H1 (cell line): ENCODE data around the gene TXN2. TPM values are rescaled to one million over a fixed set of nuclear protein-coding genes. Genes with fewer than 3 reads are reported as not detected.

ENCODE experiments used
- CTCF ChIA-PET: fragments of 300-600 bp; sonication (Branson Sonifier 250); formaldehyde crosslinking; loops from one replicate; lab custom pipeline; 2021; ENCODE audit not compliant: partially characterized antibody; lab: Charles Lee
- POLR2A ChIA-PET: fragments of 300-600 bp; sonication (Branson Sonifier 250); formaldehyde crosslinking; loops from one replicate; lab custom pipeline; 2021; ENCODE audit warnings: inconsistent platforms; ENCODE audit not compliant: partially characterized antibody; lab: Charles Lee
- DNase-seq, 2 experiments: peaks; one replicate each; pipeline versions ENCODE4 v3.0.0 to v3.0.0-alpha.2; 2010 to 2022; ENCODE audit warnings: low spot score in 2 of 2, low read depth in 1 of 2, mixed read lengths in 1 of 2
- FAIRE-seq: peaks from 2 replicates; lab custom pipeline; 2011; peaks lifted over from hg19 to GRCh38; lab: Jason Lieb, UNC
- H2AFZ ChIP-seq: 2 replicates; pipeline ENCODE4 v1.8.1; 2012; ENCODE audit warnings: low read length, inconsistent platforms
- H2AK5ac ChIP-seq: 2 replicates; pipeline ENCODE4 v1.6.1; 2013; ENCODE audit warnings: low read depth, low read length
- H2BK120ac ChIP-seq: replicated peaks from 2 replicates; pipeline ENCODE3; 2013; ENCODE audit warnings: low read depth, low read length, inconsistent platforms
- H2BK12ac ChIP-seq: 2 replicates; pipeline ENCODE4 v1.6.1; 2013; ENCODE audit warnings: low read depth, low read length
- H2BK15ac ChIP-seq: 2 replicates; pipeline ENCODE4 v1.6.1; 2013; ENCODE audit warnings: low read length
- H2BK20ac ChIP-seq: 2 replicates; pipeline ENCODE4 v1.6.1; 2013; ENCODE audit warnings: low read length
- H2BK5ac ChIP-seq: 2 replicates; pipeline ENCODE4 v1.6.1; 2013; ENCODE audit warnings: low read depth, low read length
- H3K14ac ChIP-seq: 2 replicates; pipeline ENCODE4 v1.6.1; 2013; ENCODE audit warnings: inconsistent platforms; ENCODE audit not compliant: insufficient read length
- H3K18ac ChIP-seq: 2 replicates; pipeline ENCODE4 v1.6.1; 2013; ENCODE audit warnings: low read length; ENCODE audit errors: extremely low read depth
- H3K23ac ChIP-seq: 2 replicates; pipeline ENCODE4 v1.6.1; 2013; ENCODE audit warnings: inconsistent platforms; ENCODE audit not compliant: insufficient read length
- H3K23me2 ChIP-seq: 2 replicates; pipeline ENCODE4 v1.6.1; 2013; ENCODE audit warnings: low read depth, low read length
- H3K27ac ChIP-seq: 2 replicates; pipeline ENCODE4 v1.6.1; 2011; ENCODE audit warnings: low read depth, low read length, inconsistent platforms
- H3K27me3 ChIP-seq, 4 experiments: replicated peaks in 1 of 4; 1 replicate in 1 of 4; 2 replicates in 3 of 4; pipeline versions ENCODE4 v1.6.1 to v1.8.1; 2011 to 2013; ENCODE audit warnings: low read length in 3 of 4, mild to moderate bottlenecking in 3 of 4, inconsistent platforms in 2 of 4, mixed read lengths in 2 of 4, moderate library complexity in 1 of 4; ENCODE audit not compliant: control insufficient read depth in 3 of 4, insufficient read depth in 3 of 4; ENCODE audit errors: extremely low read depth in 1 of 4
- H3K36me3 ChIP-seq, 4 experiments: 2 replicates each; pipeline versions ENCODE4 v1.6.1 to v1.8.1; 2011 to 2013; ENCODE audit warnings: mild to moderate bottlenecking in 4 of 4, low read length in 3 of 4, moderate library complexity in 2 of 4, control low read depth in 1 of 4, inconsistent platforms in 1 of 4; ENCODE audit not compliant: insufficient read depth in 4 of 4, control insufficient read depth in 2 of 4
- H3K4ac ChIP-seq: replicated peaks from 2 replicates; pipeline ENCODE3; 2013; ENCODE audit warnings: low read length, low read depth, mixed read lengths, inconsistent platforms; ENCODE audit not compliant: insufficient read length
- H3K4me1 ChIP-seq, 4 experiments: replicated peaks in 1 of 4; 1 replicate in 1 of 4; 2 replicates in 3 of 4; pipeline versions ENCODE4 v1.6.1 to v1.8.1; 2011 to 2013; ENCODE audit warnings: low read length in 3 of 4, inconsistent platforms in 2 of 4, mixed read lengths in 1 of 4; ENCODE audit not compliant: insufficient read depth in 4 of 4, control insufficient read depth in 3 of 4
- H3K4me2 ChIP-seq, 2 experiments: 2 replicates each; pipeline versions ENCODE4 v1.6.1 to v1.8.1; 2011 to 2013; ENCODE audit warnings: low read depth in 2 of 2, low read length in 2 of 2, control low read depth in 1 of 2, inconsistent platforms in 1 of 2, mild to moderate bottlenecking in 1 of 2; ENCODE audit not compliant: insufficient read depth in 1 of 2
- H3K4me3 ChIP-seq, 4 experiments: fragments of 200-600, 300-600 bp in 1 of 4; sonication (generic), shearing (Covaris generic), sonication (Bioruptor Twin) in 1 of 4; 2 replicates each; pipeline versions ENCODE4 v1.5.1 to v1.8.1; 2011 to 2016; ENCODE audit warnings: low read length in 4 of 4, low read depth in 3 of 4, control low read depth in 2 of 4, inconsistent platforms in 2 of 4, mild to moderate bottlenecking in 2 of 4, mixed read lengths in 1 of 4, moderate library complexity in 1 of 4; ENCODE audit not compliant: insufficient read depth in 2 of 4; ENCODE audit errors: extremely low read depth in 1 of 4
- H3K56ac ChIP-seq: replicated peaks from 2 replicates; pipeline ENCODE3; 2013; ENCODE audit warnings: low read depth, mild to moderate bottlenecking, mixed read lengths, low read length, inconsistent platforms; ENCODE audit not compliant: insufficient read length
- H3K79me1 ChIP-seq: 2 replicates; pipeline ENCODE4 v1.6.1; 2013; ENCODE audit warnings: low read depth, low read length, control low read depth
- H3K79me2 ChIP-seq, 2 experiments: 2 replicates each; pipeline versions ENCODE4 v1.6.1 to v1.8.1; 2012 to 2013; ENCODE audit warnings: low read length in 2 of 2, mild to moderate bottlenecking in 2 of 2, inconsistent platforms in 1 of 2; ENCODE audit not compliant: insufficient read depth in 2 of 2, control insufficient read depth in 1 of 2
- H3K9ac ChIP-seq, 4 experiments: replicated peaks in 1 of 4; 1 replicate in 1 of 4; 2 replicates in 3 of 4; pipeline versions ENCODE4 v1.6.1 to v1.8.1; 2011 to 2013; ENCODE audit warnings: low read depth in 3 of 4, low read length in 3 of 4, control low read depth in 2 of 4, mild to moderate bottlenecking in 2 of 4, moderate library complexity in 2 of 4, inconsistent platforms in 1 of 4; ENCODE audit errors: extremely low read depth in 1 of 4
- H3K9me3 ChIP-seq, 2 experiments: 2 replicates each; pipeline versions ENCODE4 v1.6.1 to v1.8.1; 2012 to 2013; ENCODE audit warnings: mild to moderate bottlenecking in 2 of 2, moderate library complexity in 2 of 2, control low read depth in 1 of 2, inconsistent platforms in 1 of 2, low read depth in 1 of 2, low read length in 1 of 2, mixed read lengths in 1 of 2; ENCODE audit not compliant: insufficient read depth in 2 of 2
- H4K20me1 ChIP-seq, 2 experiments: replicated peaks in 1 of 2; 2 replicates each; pipeline versions ENCODE3 to v1.8.1; 2011 to 2013; ENCODE audit warnings: inconsistent platforms in 2 of 2, low read length in 2 of 2, mild to moderate bottlenecking in 1 of 2; ENCODE audit not compliant: insufficient read depth in 2 of 2, control insufficient read depth in 1 of 2
- H4K5ac ChIP-seq: 2 replicates; pipeline ENCODE4 v1.6.1; 2013; ENCODE audit warnings: low read length, low read depth, mixed read lengths, inconsistent platforms; ENCODE audit not compliant: insufficient read length
- H4K8ac ChIP-seq: 2 replicates; pipeline ENCODE4 v1.8.0; 2013; ENCODE audit warnings: mild to moderate bottlenecking, moderate library complexity, low read length, inconsistent platforms; ENCODE audit not compliant: insufficient read depth; ENCODE audit errors: extremely low read depth
- H4K91ac ChIP-seq: replicated peaks from 2 replicates; pipeline ENCODE3; 2013; ENCODE audit warnings: low read length, mixed read lengths, inconsistent platforms; ENCODE audit not compliant: insufficient read length
- CBX8 ChIP-seq: fragments of 300-800, 300-1000 bp; sonication (generic); IDR thresholded peaks from 2 replicates; pipeline ENCODE4 v1.7.1; 2016; ENCODE audit warnings: low read depth, low read length, borderline replicate concordance
- E2F6 ChIP-seq: IDR thresholded peaks from 2 replicates; pipeline ENCODE4 v1.6.1; 2012; ENCODE audit warnings: inconsistent platforms
- GTF2F1 ChIP-seq: IDR thresholded peaks from 2 replicates; pipeline ENCODE4 v1.6.1; 2012; ENCODE audit warnings: low read depth, low read length, improper control_type of control experiment, borderline replicate concordance
- JUN ChIP-seq: IDR thresholded peaks from 2 replicates; pipeline ENCODE4 v1.6.1; 2011; ENCODE audit warnings: low read depth, mild to moderate bottlenecking, improper control_type of control experiment, low read length
- JUND ChIP-seq: IDR thresholded peaks from 2 replicates; pipeline ENCODE4 v1.6.1; 2011; ENCODE audit warnings: mild to moderate bottlenecking, improper control_type of control experiment, low read length
- MAX ChIP-seq: IDR thresholded peaks from 2 replicates; pipeline ENCODE4 v1.6.1; 2012; ENCODE audit warnings: inconsistent platforms
- PHF8 ChIP-seq: fragments of 200-600 bp; sonication (generic); conservative IDR thresholded peaks from 2 replicates; pipeline ENCODE4 v1.7.1; 2012; ENCODE audit warnings: low read depth, mild to moderate bottlenecking, inconsistent platforms, low read length, moderate library complexity
- SRF ChIP-seq: IDR thresholded peaks from 2 replicates; pipeline ENCODE4 v1.6.1; 2011; ENCODE audit warnings: mild to moderate bottlenecking, low read depth, low read length, moderate library complexity
- TAF1 ChIP-seq: IDR thresholded peaks from 2 replicates; pipeline ENCODE4 v1.6.1; 2011; ENCODE audit warnings: mild to moderate bottlenecking, low read depth, low read length
- TEAD4 ChIP-seq: IDR thresholded peaks from 2 replicates; pipeline ENCODE4 v1.6.1; 2012; ENCODE audit warnings: low read depth, low read length, inconsistent platforms, mixed read lengths
- YY1 ChIP-seq: IDR thresholded peaks from 2 replicates; pipeline ENCODE4 v1.6.1; 2011; ENCODE audit warnings: low read depth, mild to moderate bottlenecking, low read length
- WGBS, 2 experiments: shearing (Covaris generic) in 1 of 2; methylation state at CpG; one replicate each; pipeline versions ENCODE4 v1.1.6 to v1.1.7; 2013 to 2015; ENCODE audit warnings: low lambda C conversion rate in 2 of 2, mixed read lengths in 2 of 2, inconsistent platforms in 1 of 2, low coverage in 1 of 2, missing lambda C conversion rate in 1 of 2; ENCODE audit not compliant: insufficient replicate concordance in 2 of 2, insufficient coverage in 1 of 2, insufficient read length in 1 of 2; ENCODE audit errors: extremely low coverage in 1 of 2, missing lambda C conversion rate in 1 of 2; 5-methylcytosine and 5-hydroxymethylcytosine counted together
- polyA plus RNA-seq, 7 experiments: library from polyadenylated mRNA; depleted of rRNA in 3 of 7; stranded (reverse) in 5 of 7; unstranded in 2 of 7; fragments of >200 nt in 5 of 7; fragments of 200-250 nt in 2 of 7; gene quantifications; 1 replicate in 5 of 7; 2 replicates in 1 of 7; 4 replicates in 1 of 7; pipeline versions ENCODE4 v1.2.1 to v1.2.3, GENCODE V29; 2011 to 2013; ENCODE audit warnings: missing spikeins in 2 of 7, mixed read lengths in 2 of 7
- total RNA-seq: library from RNA; stranded (reverse); fragmentation: NEBNext Ultra II Directional; extraction: Animal tissue kit (Norgen Biotek cat#: 25700); gene quantifications from 2 replicates; pipeline ENCODE4 v1.2.1, GENCODE V29; 2021

The TXN2 gene
- total and polyA plus RNA-seq, 2 of the 8 experiments (the other 6 are each of a cell fraction or from before 2014, with no cell fraction given), result 47.5 to 116 TPM

- POLR2A ChIA-PET, result interaction anchor here (1.1 to 1.6 kb wide), 7 partner anchors 11 to 114 kb away, joined by 3 to 9 read pairs (median 4); no protein-coding TSS in a partner anchor
- DNase-seq, result no peak
These were observed 38.2 kb downstream of the TXN2 start for GRCh38 chr22:36443198-36443770.

More at GRCh38 chr22:36443198-36443770, 38.2 kb downstream of the TXN2 start:
- no peaks in the 10 kb centered on the region for H3K79me1 ChIP-seq
- H3K27ac ChIP-seq, result no peak overlapping the region
- no peak overlapping the region for H3K4me3 ChIP-seq
- no peak for TF ChIP-seq TEAD4
- TF ChIP-seq GTF2F1, result no peak
- TF ChIP-seq MAX, result no peak
- TF ChIP-seq JUN, result no peak
- TF ChIP-seq JUND, result no peak
- TF ChIP-seq TAF1, result no peak
- no peak for TF ChIP-seq PHF8
- no peak for TF ChIP-seq CBX8
- no peak for TF ChIP-seq SRF
- no peak for TF ChIP-seq E2F6
- no peak for TF ChIP-seq YY1
- H3K23me2 ChIP-seq, result no peaks in the 10 kb centered on the region
- no peak overlapping the region for H2AK5ac ChIP-seq
- no peak overlapping the region for H3K4me2 ChIP-seq
- no peak overlapping the region for H2BK12ac ChIP-seq
- no peak overlapping the region; the same call in 1 of the 2 replicates for H4K8ac ChIP-seq
- no peaks in the 10 kb centered on the region for H3K9me3 ChIP-seq
- H2BK20ac ChIP-seq, result no peak overlapping the region
- CTCF ChIA-PET, result interaction anchor here (1.1 to 2.3 kb wide), 4 partner anchors 15 to 142 kb away, joined by 3 to 10 read pairs (median 4); no protein-coding TSS in a partner anchor
- no peak overlapping the region for H3K14ac ChIP-seq
- no peak overlapping the region for H3K4ac ChIP-seq
- H3K23ac ChIP-seq, result no peak overlapping the region
- H3K18ac ChIP-seq, result no peak overlapping the region
- no peak overlapping the region for H3K9ac ChIP-seq
- peaks cover 0 to 5% (median 2%) of the 10 kb centered on the region in 4 experiments; a peak in 3 of 7 replicates for H3K4me1 ChIP-seq
- no peak overlapping the region for H4K5ac ChIP-seq
- whole genome bisulfite sequencing, 2 experiments, result 79% methylated on average over 4 of the region's 8 CpGs; no CpG with 5 or more reads in 1 of the 2 experiments
- peak overlapping the region; percentile 38; the same call in 1 of the 2 replicates for H2BK5ac ChIP-seq
- H2BK15ac ChIP-seq, result peak overlapping the region; percentile 90; the same call in 1 of the 2 replicates
- no peak overlapping the region for H2BK120ac ChIP-seq
- FAIRE-seq, result no peak
- H2AFZ ChIP-seq, result peak overlapping the region; percentile 58
- H3K36me3 ChIP-seq, result no peaks in the 10 kb centered on the region
- H4K91ac ChIP-seq, result peak overlapping the region; percentile 42
- no peaks in the 10 kb centered on the region for H4K20me1 ChIP-seq
- no peak overlapping the region for H3K56ac ChIP-seq
- H3K27me3 ChIP-seq, result no peaks in the 10 kb centered on the region
- H3K79me2 ChIP-seq, result no peaks in the 10 kb centered on the region
